HG03558 (cell line): Measurements from ENCODE around the gene HOXB2.

Experiments used
- ATAC-seq: cut with Tn5 transposase; IDR thresholded peaks from one replicate; pipeline ENCODE4 v1.9.1; 2021; ENCODE audit warnings: moderate number of reproducible peaks; ENCODE audit not compliant: unreplicated experiment; ENCODE audit errors: extremely low read depth

Gene HOXB2

GRCh38 chr17:48567646-48568354 is 22.9 kb upstream of the HOXB2 start:
- ATAC-seq, result no peak

GRCh38 chr17:48567209-48567608 is 22.3 kb upstream of the HOXB2 start:
- no peak for ATAC-seq

GRCh38 chr17:48566717-48567116 is 21.8 kb upstream of the HOXB2 start:
- ATAC-seq, result no peak

- ATAC-seq, result no peak
These were observed 21.2 kb upstream of the HOXB2 start for GRCh38 chr17:48565925-48566710.

GRCh38 chr17:48565022-48565554 is 20.2 kb upstream of the HOXB2 start:
- no peak for ATAC-seq

GRCh38 chr17:48564188-48565021 is 19.5 kb upstream of the HOXB2 start:
- ATAC-seq, result no peak

- ATAC-seq, result no peak
These were observed 18.9 kb upstream of the HOXB2 start for GRCh38 chr17:48563867-48564187.

- ATAC-seq, result no peak
These were observed 18.5 kb upstream of the HOXB2 start for GRCh38 chr17:48563385-48563838.

- ATAC-seq, result no peak
These were observed 18.0 kb upstream of the HOXB2 start for GRCh38 chr17:48562934-48563333.

GRCh38 chr17:48561884-48562810 is 17.2 kb upstream of the HOXB2 start:
- no peak for ATAC-seq

- ATAC-seq, result no peak
These were observed 15.2 kb upstream of the HOXB2 start for GRCh38 chr17:48559840-48560817.

GRCh38 chr17:48559122-48559839 is 14.4 kb upstream of the HOXB2 start:
- no peak for ATAC-seq

- no peak for ATAC-seq
These were observed 13.9 kb upstream of the HOXB2 start for GRCh38 chr17:48558831-48559121.

GRCh38 chr17:48558057-48558830 is 13.3 kb upstream of the HOXB2 start:
- ATAC-seq, result no peak

- no peak for ATAC-seq
These were observed 11.9 kb upstream of the HOXB2 start for GRCh38 chr17:48556576-48557401.

GRCh38 chr17:48556229-48556575 is 11.3 kb upstream of the HOXB2 start:
- no peak for ATAC-seq
